Glomerular visceral epithelial cell (primary cell): ENCODE data around the gene SMPD4.
"Not testable (repeated sequence)": the region's sequence is repeated elsewhere in the genome, so short reads cannot be mapped to it uniquely, and the experiment has no call there.

Source experiments
- DNase-seq: peaks from one replicate; pipeline ENCODE4 v3.0.0-alpha.2; 2016; ENCODE audit errors: extremely low spot score

The SMPD4 gene

GRCh38 chr2:130141645-130142370, 39.6 kb downstream of the SMPD4 start:
- DNase-seq, result not testable (repeated sequence)

GRCh38 chr2:130141002-130141401, 40.4 kb downstream of the SMPD4 start:
- not testable (repeated sequence) for DNase-seq

GRCh38 chr2:130140516-130140915, 40.9 kb downstream of the SMPD4 start:
- DNase-seq, result not testable (repeated sequence)

GRCh38 chr2:130139331-130140280, 41.8 kb downstream of the SMPD4 start:
- not testable (repeated sequence) for DNase-seq

GRCh38 chr2:130138841-130139251, 42.6 kb downstream of the SMPD4 start:
- not testable (repeated sequence) for DNase-seq

GRCh38 chr2:130138326-130138725, 43.1 kb downstream of the SMPD4 start:
- not testable (repeated sequence) for DNase-seq

- DNase-seq, result not testable (repeated sequence)
Observed at GRCh38 chr2:130137118-130137517, 44.3 kb downstream of the SMPD4 start.

GRCh38 chr2:130136546-130136945, 44.9 kb downstream of the SMPD4 start:
- not testable (repeated sequence) for DNase-seq

GRCh38 chr2:130135692-130136541, 45.5 kb downstream of the SMPD4 start:
- DNase-seq, result no peak

GRCh38 chr2:130129120-130129829, 52.1 kb downstream of the SMPD4 start, which contains the start of gene POTEF:
POTEF (minus strand) TSS chr2:130129222; CDS start chr2:130120515, 8,707 bp downstream.
- DNase-seq, result not testable (repeated sequence)

GRCh38 chr2:130128464-130128863, 52.9 kb downstream of the SMPD4 start:
- not testable (repeated sequence) for DNase-seq

- DNase-seq, result not testable (repeated sequence)
Observed at GRCh38 chr2:130127726-130128125, 53.7 kb downstream of the SMPD4 start.

GRCh38 chr2:130120924-130121323, 60.5 kb downstream of the SMPD4 start:
- not testable (repeated sequence) for DNase-seq

GRCh38 chr2:130102597-130103363, 78.6 kb downstream of the SMPD4 start:
- DNase-seq, result not testable (repeated sequence)
